HEK293T (cell line): ENCODE results near the gene FREM3.

Experiments
- CTCF ChIA-PET: fragments of 350-600 bp; formaldehyde crosslinking; extraction: SDS; loops from one replicate; lab custom pipeline; 2021; ENCODE audit warnings: antibody characterized with exemption, inconsistent platforms; lab: Yijun Ruan, JAX
- POLR2A ChIA-PET: fragments of 350-600 bp; formaldehyde crosslinking; extraction: SDS; loops from one replicate; lab custom pipeline; 2020; ENCODE audit warnings: antibody characterized with exemption, inconsistent platforms; lab: Yijun Ruan, JAX
- DNase-seq: peaks from one replicate; pipeline ENCODE4 v3.0.0; 2012; ENCODE audit warnings: mixed read lengths; ENCODE audit errors: extremely low spot score
- ARNT ChIP-seq: fragments of 450-650 bp; IDR thresholded peaks from 2 replicates; pipeline ENCODE4 v1.6.1; 2017; ENCODE audit warnings: mild to moderate bottlenecking
- BHLHE40 ChIP-seq: fragments of 450-650 bp; IDR thresholded peaks from 2 replicates; pipeline ENCODE4 v1.6.1; 2016; ENCODE audit warnings: mild to moderate bottlenecking, moderate library complexity, borderline replicate concordance
- CTBP1 ChIP-seq: fragments of 450-650 bp; IDR thresholded peaks from 2 replicates; pipeline ENCODE4 v1.6.1; 2016; ENCODE audit warnings: borderline replicate concordance
- ELF4 ChIP-seq: fragments of 450-650 bp; IDR thresholded peaks from 2 replicates; pipeline ENCODE4 v1.6.1; 2017; ENCODE audit warnings: antibody characterized with exemption
- FOXA1 ChIP-seq: fragments of 450-650 bp; IDR thresholded peaks from 2 replicates; pipeline ENCODE4 v1.6.1; 2016; ENCODE audit warnings: mild to moderate bottlenecking
- FOXK2 ChIP-seq: fragments of 450-650 bp; IDR thresholded peaks from 2 replicates; pipeline ENCODE4 v1.6.1; 2016; ENCODE audit warnings: mild to moderate bottlenecking
- FOXM1 ChIP-seq: fragments of 450-650 bp; IDR thresholded peaks from 2 replicates; pipeline ENCODE4 v1.6.1; 2017; ENCODE audit warnings: mild to moderate bottlenecking, borderline replicate concordance
- HDGF ChIP-seq: fragments of 450-650 bp; IDR thresholded peaks from 2 replicates; pipeline ENCODE4 v1.6.1; 2017; ENCODE audit warnings: antibody characterized with exemption, borderline replicate concordance
- L3MBTL2 ChIP-seq: fragments of 450-650 bp; conservative IDR thresholded peaks from 2 replicates; pipeline ENCODE4 v1.6.1; 2016; ENCODE audit warnings: mild to moderate bottlenecking
- LEF1 ChIP-seq: fragments of 450-650 bp; IDR thresholded peaks from 2 replicates; pipeline ENCODE4 v1.6.1; 2017; ENCODE audit warnings: mild to moderate bottlenecking, borderline replicate concordance
- NFRKB ChIP-seq: fragments of 450-650 bp; IDR thresholded peaks from 2 replicates; pipeline ENCODE4 v1.6.1; 2016; ENCODE audit warnings: mild to moderate bottlenecking, moderate library complexity
- PKNOX1 ChIP-seq: fragments of 450-650 bp; IDR thresholded peaks from 2 replicates; pipeline ENCODE4 v1.6.1; 2016
- SP1 ChIP-seq: fragments of 450-650 bp; IDR thresholded peaks from 2 replicates; pipeline ENCODE4 v1.6.1; 2017
- SUZ12 ChIP-seq: fragments of 450-650 bp; IDR thresholded peaks from 2 replicates; pipeline ENCODE4 v1.6.1; 2016; ENCODE audit warnings: mild to moderate bottlenecking
- TARDBP ChIP-seq: fragments of 450-650 bp; IDR thresholded peaks from 2 replicates; pipeline ENCODE4 v1.6.1; 2016
- ZNF384 ChIP-seq: fragments of 450-650 bp; IDR thresholded peaks from 2 replicates; pipeline ENCODE4 v1.6.1; 2016

The FREM3 gene

GRCh38 chr4:143599827-143600226 is 100.6 kb downstream of the FREM3 start:
- DNase-seq: no peak
- TF ChIP-seq FOXA1 (no peak), LEF1 (no peak), ARNT (no peak), TARDBP (no peak), L3MBTL2 (no peak), BHLHE40 (no peak), CTBP1 (no peak), FOXK2 (no peak), HDGF (no peak), SUZ12 (no peak), ELF4 (no peak), ZNF384 (no peak), PKNOX1 (no peak), SP1 (no peak), NFRKB (no peak)
- CTCF ChIA-PET: no interaction called here
- POLR2A ChIA-PET: no interaction called here

GRCh38 chr4:143598816-143599215 is 101.7 kb downstream of the FREM3 start:
- CTCF ChIA-PET: no interaction called here
- TF ChIP-seq SP1 (no peak), BHLHE40 (no peak), PKNOX1 (no peak), ARNT (no peak), SUZ12 (no peak), TARDBP (no peak), CTBP1 (no peak), HDGF (no peak), FOXM1 (no peak), ELF4 (no peak), LEF1 (no peak), FOXK2 (no peak), ZNF384 (no peak), NFRKB (no peak), L3MBTL2 (no peak), FOXA1 (no peak)

GRCh38 chr4:143597276-143597675 is 103.2 kb downstream of the FREM3 start:
- POLR2A ChIA-PET: no interaction called here
- CTCF ChIA-PET: no interaction called here
- TF ChIP-seq FOXA1 (no peak), ZNF384 (no peak), NFRKB (no peak), HDGF (no peak), ARNT (no peak), CTBP1 (no peak)
- DNase-seq: no peak

More at GRCh38 chr4:143598816-143599215, 101.7 kb downstream of the FREM3 start:
- DNase-seq: no peak
- POLR2A ChIA-PET: no interaction called here

- CTCF ChIA-PET: no interaction called here
- no peak for TF ChIP-seq TARDBP
- TF ChIP-seq SP1: no peak
- no peak for TF ChIP-seq FOXK2
- no peak for TF ChIP-seq HDGF
- TF ChIP-seq LEF1: no peak
- no peak for TF ChIP-seq SUZ12
- TF ChIP-seq FOXA1: no peak
- no peak for TF ChIP-seq ZNF384
- POLR2A ChIA-PET: no interaction called here
- DNase-seq: no peak
Measured at GRCh38 chr4:143587703-143588102, 112.8 kb downstream of the FREM3 start.

- ChIA-PET CTCF (interaction anchor here (0.6 kb wide), 1 partner anchor 615 kb away, joined by 3 read pairs; no protein-coding TSS in a partner anchor), POLR2A (no interaction called here)
- no peak for TF ChIP-seq SP1
- TF ChIP-seq L3MBTL2: no peak
- no peak for TF ChIP-seq SUZ12
- TF ChIP-seq FOXM1: no peak
- no peak for TF ChIP-seq TARDBP
- no peak for TF ChIP-seq FOXA1
- no peak for TF ChIP-seq CTBP1
- no peak for TF ChIP-seq ELF4
- no peak for TF ChIP-seq FOXK2
- no peak for TF ChIP-seq LEF1
- no peak for TF ChIP-seq HDGF
- no peak for TF ChIP-seq ZNF384
- DNase-seq: no peak
Measured at GRCh38 chr4:143586080-143586479, 114.4 kb downstream of the FREM3 start.

- TF ChIP-seq PKNOX1 (no peak), FOXK2 (no peak), ARNT (no peak), SP1 (no peak), SUZ12 (no peak), ZNF384 (no peak), HDGF (no peak), LEF1 (no peak), L3MBTL2 (no peak), FOXA1 (no peak), CTBP1 (no peak), BHLHE40 (no peak), TARDBP (no peak), FOXM1 (no peak), NFRKB (no peak), ELF4 (no peak)
- ChIA-PET CTCF (no interaction called here), POLR2A (no interaction called here)
- no peak for DNase-seq
Measured at GRCh38 chr4:143585548-143585947, 114.9 kb downstream of the FREM3 start.
